Right lobe of liver (tissue), 4 donors: ENCODE data around the gene ARHGAP30.

ENCODE experiments used
- CTCF ChIP-seq, 4 donors: fragments of 200-600 bp in 3 of 4; fragments of 450-650 bp in 1 of 4; IDR thresholded peaks; one replicate each; pipeline versions ENCODE4 v1.5.1 to v1.8.0; 2016 to 2022; ENCODE audit warnings: antibody characterized with exemption in 4 of 4, mild to moderate bottlenecking in 2 of 4
- POLR2A ChIP-seq: fragments of 450-650 bp; IDR thresholded peaks from one replicate; pipeline ENCODE4 v1.6.1; 2017; ENCODE audit warnings: antibody characterized with exemption, mild to moderate bottlenecking
- donor health status: DM: no; HTN: no; CAD: no.
- donor health status: DM: no; HTN: no; CAD: no.
- donor health status: DM: no; HTN: yes; CAD: no.

DNA sequence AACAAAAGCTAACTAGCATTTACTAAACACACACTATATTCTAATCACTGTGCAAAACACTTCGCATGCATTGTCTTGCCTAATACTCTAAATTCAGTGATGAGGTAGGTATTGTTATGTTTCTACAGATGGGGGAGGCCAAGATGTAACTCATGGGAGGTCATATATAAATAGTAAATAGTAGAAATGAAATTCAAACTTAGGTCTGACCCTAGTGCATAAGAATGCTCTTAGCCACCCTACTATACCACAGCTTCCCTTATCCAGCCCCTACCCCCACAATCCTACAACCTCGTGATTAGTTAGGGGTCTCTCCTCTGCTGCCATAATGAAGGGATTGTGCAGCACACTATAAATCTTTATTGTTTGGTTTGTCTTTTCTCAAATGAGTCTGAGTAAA, 44.9 kb upstream of the ARHGAP30 start:
- TF ChIP-seq CTCF (IDR thresholded peaks at IDR 0.05) (no peak), POLR2A (no peak)
